GM23338 (cell line): ENCODE measurements around the gene APOBEC3B. TPM values are rescaled to one million over a fixed set of nuclear protein-coding genes. Genes with fewer than 3 reads are reported as not detected.

Experiments
- ATAC-seq: fragments of 200-7000 bp; cut with Tn5 transposase; 3 replicates; pipeline ENCODE4 v1.9.1; 2020
- DNase-seq: peaks from one replicate; pipeline ENCODE4 v3.0.0-alpha.2; 2015; ENCODE audit warnings: low spot score
- H2AFZ ChIP-seq: fragments of 200-600 bp; sonication (generic); 2 replicates; pipeline ENCODE4 v1.8.0; 2016; ENCODE audit warnings: antibody characterized with exemption, mild to moderate bottlenecking, moderate library complexity
- H3F3A ChIP-seq: fragments of 200-600 bp; sonication (generic); replicated peaks from 2 replicates; pipeline ENCODE4 v1.8.0; 2017; ENCODE audit warnings: antibody characterized with exemption, mixed run types, low read depth
- H3K27ac ChIP-seq: fragments of 200-600 bp; sonication (generic); 2 replicates; pipeline ENCODE4 v1.6.1; 2016; ENCODE audit warnings: low read depth
- H3K27me3 ChIP-seq: fragments of 200-600 bp; sonication (generic); 2 replicates; pipeline ENCODE4 v1.8.0; 2016; ENCODE audit warnings: mild to moderate bottlenecking, mixed run types, moderate library complexity; ENCODE audit not compliant: insufficient read depth
- H3K36me3 ChIP-seq: fragments of 200-600 bp; sonication (generic); 2 replicates; pipeline ENCODE4 v1.8.0; 2016; ENCODE audit warnings: mild to moderate bottlenecking; ENCODE audit not compliant: insufficient read depth
- H3K4me1 ChIP-seq: fragments of 200-600 bp; sonication (generic); 2 replicates; pipeline ENCODE4 v1.8.0; 2016; ENCODE audit warnings: mild to moderate bottlenecking, moderate library complexity; ENCODE audit not compliant: insufficient read depth
- H3K4me2 ChIP-seq: fragments of 200-600 bp; sonication (generic); 2 replicates; pipeline ENCODE4 v1.7.1; 2017; ENCODE audit warnings: mixed run types
- H3K4me3 ChIP-seq: fragments of 200-600 bp; sonication (generic); 2 replicates; pipeline ENCODE4 v1.6.1; 2016; ENCODE audit warnings: mixed run types
- H3K79me2 ChIP-seq: fragments of 200-600 bp; sonication (generic); replicated peaks from 2 replicates; pipeline ENCODE4 v1.8.0; 2017; ENCODE audit warnings: mild to moderate bottlenecking; ENCODE audit not compliant: insufficient read depth
- H3K9me2 ChIP-seq: fragments of 200-600 bp; sonication (generic); 2 replicates; pipeline ENCODE4 v1.8.0; 2017; ENCODE audit not compliant: insufficient read depth
- H4K20me1 ChIP-seq: fragments of 200-600 bp; sonication (generic); replicated peaks from 2 replicates; pipeline ENCODE4 v1.8.0; 2017; ENCODE audit warnings: mild to moderate bottlenecking; ENCODE audit not compliant: insufficient read depth
- H3K27ac Mint-ChIP-seq: 2 replicates; pipeline ENCODE4 v1.8.0; 2020; ENCODE audit warnings: inconsistent platforms, mild to moderate bottlenecking, moderate library complexity, mixed read lengths
- H3K27me3 Mint-ChIP-seq: 3 replicates; pipeline ENCODE4 v1.8.0; 2022; ENCODE audit warnings: low read depth, mild to moderate bottlenecking, moderate library complexity, mixed read lengths, inconsistent platforms; ENCODE audit not compliant: insufficient read depth, poor library complexity
- H3K36me3 Mint-ChIP-seq: 3 replicates; pipeline ENCODE4 v1.8.0; 2021; ENCODE audit warnings: low read depth, mild to moderate bottlenecking, inconsistent platforms, moderate library complexity, mixed read lengths
- H3K4me1 Mint-ChIP-seq: 3 replicates; pipeline ENCODE4 v1.8.0; 2020; ENCODE audit warnings: mild to moderate bottlenecking, inconsistent platforms, mixed read lengths
- H3K4me3 Mint-ChIP-seq: 3 replicates; pipeline ENCODE4 v1.8.0; 2021; ENCODE audit warnings: moderate library complexity, mild to moderate bottlenecking, inconsistent platforms, mixed read lengths
- H3K9me3 Mint-ChIP-seq: 3 replicates; pipeline ENCODE4 v1.8.0; 2020; ENCODE audit warnings: moderate library complexity, mild to moderate bottlenecking, inconsistent platforms, mixed read lengths
- CREB1 ChIP-seq: fragments of 250-450 bp; sonication (Bioruptor Pico); IDR thresholded peaks from 2 replicates; pipeline ENCODE4 v1.5.0; 2020; ENCODE audit warnings: low read depth, mild to moderate bottlenecking, moderate library complexity
- NANOG ChIP-seq: IDR thresholded peaks from 2 replicates; pipeline ENCODE4 v1.6.1; 2016; ENCODE audit warnings: antibody characterized with exemption, borderline replicate concordance
- POLR2AphosphoS5 ChIP-seq: IDR thresholded peaks from 2 replicates; pipeline ENCODE4 v1.6.1; 2016; ENCODE audit warnings: antibody characterized with exemption, low read depth
- STAT1 ChIP-seq: IDR thresholded peaks from one replicate; pipeline ENCODE4 v1.6.1; 2016; ENCODE audit warnings: antibody characterized with exemption; ENCODE audit not compliant: unreplicated experiment
- ZNF114 ChIP-seq: fragments of 250-450 bp; sonication (Bioruptor Pico); IDR thresholded peaks from 2 replicates; pipeline ENCODE4 v1.5.0; 2020; ENCODE audit warnings: mild to moderate bottlenecking, moderate library complexity
- polyA plus RNA-seq: library from polyadenylated mRNA; unstranded; fragments of >200 nt; fragmentation: Nextera tagmentation; extraction: Ambion mirVana; gene quantifications from 2 replicates; pipeline ENCODE4 v1.2.1, GENCODE V29; 2016
- total RNA-seq: library from RNA; depleted of rRNA; stranded (reverse); fragments of >200 nt; shearing (Covaris generic); gene quantifications from 2 replicates; pipeline ENCODE4 v1.2.3, GENCODE V29; 2014
- TF ChIP-seq, protein P1 (sequence below): fragments of 250-450 bp; sonication (Bioruptor Pico); IDR thresholded peaks from 2 replicates; pipeline ENCODE4 v1.5.0; 2020; ENCODE audit warnings: mild to moderate bottlenecking, moderate library complexity
- TF ChIP-seq, protein P2 (sequence below), 2 experiments: fragments of 200-600 bp in 1 of 2; sonication (generic) in 1 of 2; conservative IDR thresholded peaks; 2 replicates each; pipeline versions ENCODE4 v1.5.1 to v1.6.1; 2016 to 2017; ENCODE audit warnings: antibody characterized with exemption in 2 of 2, low read depth in 2 of 2, mild to moderate bottlenecking in 2 of 2, moderate library complexity in 1 of 2
- TF ChIP-seq, protein P3 (sequence below): IDR thresholded peaks from one replicate; pipeline ENCODE4 v1.6.1; 2018; ENCODE audit warnings: antibody characterized with exemption; ENCODE audit not compliant: unreplicated experiment
- TF ChIP-seq, protein P4 (sequence below): IDR thresholded peaks from 2 replicates; pipeline ENCODE4 v1.6.1; 2016; ENCODE audit warnings: antibody characterized with exemption

Gene APOBEC3B
- total and polyA plus RNA-seq, 2 experiments from 2014 or later, result 7.0 to 9.2 TPM

DNA sequence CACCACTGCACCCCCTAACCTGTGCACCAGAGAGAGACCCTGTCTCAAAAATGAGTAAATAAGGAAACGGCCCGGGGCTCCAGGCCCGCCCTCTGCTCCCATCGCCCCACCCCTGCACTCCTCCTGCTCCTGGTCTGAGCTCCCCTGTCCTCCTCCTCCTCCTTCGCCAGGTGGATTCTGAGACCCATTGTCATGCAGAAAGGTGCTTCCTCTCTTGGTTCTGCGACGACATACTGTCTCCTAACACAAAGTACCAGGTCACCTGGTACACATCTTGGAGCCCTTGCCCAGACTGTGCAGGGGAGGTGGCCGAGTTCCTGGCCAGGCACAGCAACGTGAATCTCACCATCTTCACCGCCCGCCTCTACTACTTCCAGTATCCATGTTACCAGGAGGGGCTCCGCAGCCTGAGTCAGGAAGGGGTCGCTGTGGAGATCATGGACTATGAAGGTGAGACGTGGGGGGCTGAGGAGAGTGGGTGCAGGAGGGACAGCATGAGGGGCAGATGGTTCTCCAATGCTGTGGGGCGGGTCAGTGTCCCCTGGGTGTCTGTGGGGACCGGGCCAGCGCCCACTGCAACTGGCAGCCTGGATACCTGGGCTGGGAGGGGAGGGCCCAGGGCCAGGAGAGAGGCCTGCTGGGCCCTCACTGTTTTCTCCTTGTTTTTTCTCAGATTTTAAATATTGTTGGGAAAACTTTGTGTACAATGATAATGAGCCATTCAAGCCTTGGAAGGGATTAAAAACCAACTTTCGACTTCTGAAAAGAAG is 35.6 kb downstream of the APOBEC3B start:
- Histone ChIP-seq H4K20me1 (no peaks in the 10 kb centered on the region), H3K4me3 (peak overlapping the region; percentile 60), H3K79me2 (peaks cover 17% of the 10 kb centered on the region), H3K4me2 (peak overlapping the region; percentile 76), H3K4me1 (peaks cover 67% of the 10 kb centered on the region), H3K36me3 (no peaks in the 10 kb centered on the region), H3K27me3 (no peaks in the 10 kb centered on the region), H3K27ac (peak overlapping the region; percentile 90), H3K9me2 (no peaks in the 10 kb centered on the region), H2AFZ (no peak overlapping the region), H3F3A (peaks cover 17% of the 10 kb centered on the region)
- Mint-ChIP-seq H3K9me3 (no peaks in the 10 kb centered on the region; the same call in 2 of the 3 replicates), H3K4me1 (peaks cover 69% of the 10 kb centered on the region), H3K4me3 (peak overlapping the region; percentile 83), H3K27ac (peak overlapping the region; percentile 97), H3K27me3 (peaks cover 24% of the 10 kb centered on the region), H3K36me3 (peaks cover 15% of the 10 kb centered on the region; the same call in 2 of the 3 replicates)
- DNase-seq (peak; percentile 91), ATAC-seq (peak; percentile 34)
- TF ChIP-seq, protein P1, sequence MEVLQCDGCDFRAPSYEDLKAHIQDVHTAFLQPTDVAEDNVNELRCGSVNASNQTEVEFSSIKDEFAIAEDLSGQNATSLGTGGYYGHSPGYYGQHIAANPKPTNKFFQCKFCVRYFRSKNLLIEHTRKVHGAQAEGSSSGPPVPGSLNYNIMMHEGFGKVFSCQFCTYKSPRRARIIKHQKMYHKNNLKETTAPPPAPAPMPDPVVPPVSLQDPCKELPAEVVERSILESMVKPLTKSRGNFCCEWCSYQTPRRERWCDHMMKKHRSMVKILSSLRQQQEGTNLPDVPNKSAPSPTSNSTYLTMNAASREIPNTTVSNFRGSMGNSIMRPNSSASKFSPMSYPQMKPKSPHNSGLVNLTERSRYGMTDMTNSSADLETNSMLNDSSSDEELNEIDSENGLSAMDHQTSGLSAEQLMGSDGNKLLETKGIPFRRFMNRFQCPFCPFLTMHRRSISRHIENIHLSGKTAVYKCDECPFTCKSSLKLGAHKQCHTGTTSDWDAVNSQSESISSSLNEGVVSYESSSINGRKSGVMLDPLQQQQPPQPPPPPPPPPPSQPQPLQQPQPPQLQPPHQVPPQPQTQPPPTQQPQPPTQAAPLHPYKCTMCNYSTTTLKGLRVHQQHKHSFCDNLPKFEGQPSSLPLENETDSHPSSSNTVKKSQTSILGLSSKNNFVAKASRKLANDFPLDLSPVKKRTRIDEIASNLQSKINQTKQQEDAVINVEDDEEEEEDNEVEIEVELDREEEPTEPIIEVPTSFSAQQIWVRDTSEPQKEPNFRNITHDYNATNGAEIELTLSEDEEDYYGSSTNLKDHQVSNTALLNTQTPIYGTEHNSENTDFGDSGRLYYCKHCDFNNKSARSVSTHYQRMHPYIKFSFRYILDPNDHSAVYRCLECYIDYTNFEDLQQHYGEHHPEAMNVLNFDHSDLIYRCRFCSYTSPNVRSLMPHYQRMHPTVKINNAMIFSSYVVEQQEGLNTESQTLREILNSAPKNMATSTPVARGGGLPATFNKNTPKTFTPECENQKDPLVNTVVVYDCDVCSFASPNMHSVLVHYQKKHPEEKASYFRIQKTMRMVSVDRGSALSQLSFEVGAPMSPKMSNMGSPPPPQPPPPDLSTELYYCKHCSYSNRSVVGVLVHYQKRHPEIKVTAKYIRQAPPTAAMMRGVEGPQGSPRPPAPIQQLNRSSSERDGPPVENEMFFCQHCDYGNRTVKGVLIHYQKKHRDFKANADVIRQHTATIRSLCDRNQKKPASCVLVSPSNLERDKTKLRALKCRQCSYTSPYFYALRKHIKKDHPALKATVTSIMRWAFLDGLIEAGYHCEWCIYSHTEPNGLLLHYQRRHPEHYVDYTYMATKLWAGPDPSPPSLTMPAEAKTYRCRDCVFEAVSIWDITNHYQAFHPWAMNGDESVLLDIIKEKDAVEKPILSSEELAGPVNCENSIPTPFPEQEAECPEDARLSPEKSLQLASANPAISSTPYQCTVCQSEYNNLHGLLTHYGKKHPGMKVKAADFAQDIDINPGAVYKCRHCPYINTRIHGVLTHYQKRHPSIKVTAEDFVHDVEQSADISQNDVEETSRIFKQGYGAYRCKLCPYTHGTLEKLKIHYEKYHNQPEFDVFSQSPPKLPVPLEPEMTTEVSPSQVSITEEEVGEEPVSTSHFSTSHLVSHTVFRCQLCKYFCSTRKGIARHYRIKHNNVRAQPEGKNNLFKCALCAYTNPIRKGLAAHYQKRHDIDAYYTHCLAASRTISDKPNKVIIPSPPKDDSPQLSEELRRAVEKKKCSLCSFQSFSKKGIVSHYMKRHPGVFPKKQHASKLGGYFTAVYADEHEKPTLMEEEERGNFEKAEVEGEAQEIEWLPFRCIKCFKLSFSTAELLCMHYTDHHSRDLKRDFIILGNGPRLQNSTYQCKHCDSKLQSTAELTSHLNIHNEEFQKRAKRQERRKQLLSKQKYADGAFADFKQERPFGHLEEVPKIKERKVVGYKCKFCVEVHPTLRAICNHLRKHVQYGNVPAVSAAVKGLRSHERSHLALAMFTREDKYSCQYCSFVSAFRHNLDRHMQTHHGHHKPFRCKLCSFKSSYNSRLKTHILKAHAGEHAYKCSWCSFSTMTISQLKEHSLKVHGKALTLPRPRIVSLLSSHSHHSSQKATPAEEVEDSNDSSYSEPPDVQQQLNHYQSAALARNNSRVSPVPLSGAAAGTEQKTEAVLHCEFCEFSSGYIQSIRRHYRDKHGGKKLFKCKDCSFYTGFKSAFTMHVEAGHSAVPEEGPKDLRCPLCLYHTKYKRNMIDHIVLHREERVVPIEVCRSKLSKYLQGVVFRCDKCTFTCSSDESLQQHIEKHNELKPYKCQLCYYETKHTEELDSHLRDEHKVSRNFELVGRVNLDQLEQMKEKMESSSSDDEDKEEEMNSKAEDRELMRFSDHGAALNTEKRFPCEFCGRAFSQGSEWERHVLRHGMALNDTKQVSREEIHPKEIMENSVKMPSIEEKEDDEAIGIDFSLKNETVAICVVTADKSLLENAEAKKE (CRISPR knock-in tag), result no peak
- TF ChIP-seq, protein P2, sequence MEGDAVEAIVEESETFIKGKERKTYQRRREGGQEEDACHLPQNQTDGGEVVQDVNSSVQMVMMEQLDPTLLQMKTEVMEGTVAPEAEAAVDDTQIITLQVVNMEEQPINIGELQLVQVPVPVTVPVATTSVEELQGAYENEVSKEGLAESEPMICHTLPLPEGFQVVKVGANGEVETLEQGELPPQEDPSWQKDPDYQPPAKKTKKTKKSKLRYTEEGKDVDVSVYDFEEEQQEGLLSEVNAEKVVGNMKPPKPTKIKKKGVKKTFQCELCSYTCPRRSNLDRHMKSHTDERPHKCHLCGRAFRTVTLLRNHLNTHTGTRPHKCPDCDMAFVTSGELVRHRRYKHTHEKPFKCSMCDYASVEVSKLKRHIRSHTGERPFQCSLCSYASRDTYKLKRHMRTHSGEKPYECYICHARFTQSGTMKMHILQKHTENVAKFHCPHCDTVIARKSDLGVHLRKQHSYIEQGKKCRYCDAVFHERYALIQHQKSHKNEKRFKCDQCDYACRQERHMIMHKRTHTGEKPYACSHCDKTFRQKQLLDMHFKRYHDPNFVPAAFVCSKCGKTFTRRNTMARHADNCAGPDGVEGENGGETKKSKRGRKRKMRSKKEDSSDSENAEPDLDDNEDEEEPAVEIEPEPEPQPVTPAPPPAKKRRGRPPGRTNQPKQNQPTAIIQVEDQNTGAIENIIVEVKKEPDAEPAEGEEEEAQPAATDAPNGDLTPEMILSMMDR (conservative IDR thresholded peaks at IDR 0.05; ENCODE audit: low read depth in 2 of 2), result peak; percentile 32 to 34
- no peak for TF ChIP-seq CREB1 (CRISPR knock-in tag)
- TF ChIP-seq, protein P3, sequence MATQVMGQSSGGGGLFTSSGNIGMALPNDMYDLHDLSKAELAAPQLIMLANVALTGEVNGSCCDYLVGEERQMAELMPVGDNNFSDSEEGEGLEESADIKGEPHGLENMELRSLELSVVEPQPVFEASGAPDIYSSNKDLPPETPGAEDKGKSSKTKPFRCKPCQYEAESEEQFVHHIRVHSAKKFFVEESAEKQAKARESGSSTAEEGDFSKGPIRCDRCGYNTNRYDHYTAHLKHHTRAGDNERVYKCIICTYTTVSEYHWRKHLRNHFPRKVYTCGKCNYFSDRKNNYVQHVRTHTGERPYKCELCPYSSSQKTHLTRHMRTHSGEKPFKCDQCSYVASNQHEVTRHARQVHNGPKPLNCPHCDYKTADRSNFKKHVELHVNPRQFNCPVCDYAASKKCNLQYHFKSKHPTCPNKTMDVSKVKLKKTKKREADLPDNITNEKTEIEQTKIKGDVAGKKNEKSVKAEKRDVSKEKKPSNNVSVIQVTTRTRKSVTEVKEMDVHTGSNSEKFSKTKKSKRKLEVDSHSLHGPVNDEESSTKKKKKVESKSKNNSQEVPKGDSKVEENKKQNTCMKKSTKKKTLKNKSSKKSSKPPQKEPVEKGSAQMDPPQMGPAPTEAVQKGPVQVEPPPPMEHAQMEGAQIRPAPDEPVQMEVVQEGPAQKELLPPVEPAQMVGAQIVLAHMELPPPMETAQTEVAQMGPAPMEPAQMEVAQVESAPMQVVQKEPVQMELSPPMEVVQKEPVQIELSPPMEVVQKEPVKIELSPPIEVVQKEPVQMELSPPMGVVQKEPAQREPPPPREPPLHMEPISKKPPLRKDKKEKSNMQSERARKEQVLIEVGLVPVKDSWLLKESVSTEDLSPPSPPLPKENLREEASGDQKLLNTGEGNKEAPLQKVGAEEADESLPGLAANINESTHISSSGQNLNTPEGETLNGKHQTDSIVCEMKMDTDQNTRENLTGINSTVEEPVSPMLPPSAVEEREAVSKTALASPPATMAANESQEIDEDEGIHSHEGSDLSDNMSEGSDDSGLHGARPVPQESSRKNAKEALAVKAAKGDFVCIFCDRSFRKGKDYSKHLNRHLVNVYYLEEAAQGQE, result no peak
- TF ChIP-seq STAT1, result peak; percentile 26
- peak; percentile 68 for TF ChIP-seq POLR2AphosphoS5
- TF ChIP-seq, protein P4, sequence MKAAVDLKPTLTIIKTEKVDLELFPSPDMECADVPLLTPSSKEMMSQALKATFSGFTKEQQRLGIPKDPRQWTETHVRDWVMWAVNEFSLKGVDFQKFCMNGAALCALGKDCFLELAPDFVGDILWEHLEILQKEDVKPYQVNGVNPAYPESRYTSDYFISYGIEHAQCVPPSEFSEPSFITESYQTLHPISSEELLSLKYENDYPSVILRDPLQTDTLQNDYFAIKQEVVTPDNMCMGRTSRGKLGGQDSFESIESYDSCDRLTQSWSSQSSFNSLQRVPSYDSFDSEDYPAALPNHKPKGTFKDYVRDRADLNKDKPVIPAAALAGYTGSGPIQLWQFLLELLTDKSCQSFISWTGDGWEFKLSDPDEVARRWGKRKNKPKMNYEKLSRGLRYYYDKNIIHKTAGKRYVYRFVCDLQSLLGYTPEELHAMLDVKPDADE, result peak; percentile 48; the same call in 1 of the 2 replicates
- TF ChIP-seq ZNF114 (CRISPR knock-in tag), result no peak
- TF ChIP-seq NANOG, result no peak
